ENCODE measurements around the gene FGA.

FGA gene

DNA sequence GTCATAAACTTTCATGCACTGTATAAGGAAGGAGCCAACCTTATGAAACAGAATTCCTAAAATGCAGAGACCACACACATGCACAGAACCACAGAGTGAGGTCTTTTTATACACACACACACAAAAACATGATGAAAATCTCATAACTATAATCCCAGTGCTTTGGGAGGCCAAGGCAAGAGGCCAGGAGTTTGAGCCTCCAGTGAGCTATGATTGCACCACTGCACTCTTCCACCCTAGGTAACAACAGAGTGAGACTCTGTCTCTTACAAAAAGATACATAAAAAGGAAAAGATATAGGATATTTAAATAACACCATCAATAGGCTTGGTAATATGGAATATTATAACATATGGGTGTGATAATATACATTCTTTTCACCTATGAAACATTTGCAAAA is 10.6 kb downstream of the FGA start:
- DNase-seq (ENCODE audit: low read depth in 3 of 3) = no peak

- no peak for DNase-seq (ENCODE audit: low read depth in 3 of 3)
These were observed 11.6 kb downstream of the FGA start for GRCh38 chr4:154578919-154579318.

GRCh38 chr4:154577324-154577723 is 13.2 kb downstream of the FGA start:
- no peak for DNase-seq (ENCODE audit: low read depth in 3 of 3)

- DNase-seq (ENCODE audit: low read depth in 3 of 3) = no peak
These were observed 16.2 kb downstream of the FGA start for GRCh38 chr4:154574311-154574710.

DNA sequence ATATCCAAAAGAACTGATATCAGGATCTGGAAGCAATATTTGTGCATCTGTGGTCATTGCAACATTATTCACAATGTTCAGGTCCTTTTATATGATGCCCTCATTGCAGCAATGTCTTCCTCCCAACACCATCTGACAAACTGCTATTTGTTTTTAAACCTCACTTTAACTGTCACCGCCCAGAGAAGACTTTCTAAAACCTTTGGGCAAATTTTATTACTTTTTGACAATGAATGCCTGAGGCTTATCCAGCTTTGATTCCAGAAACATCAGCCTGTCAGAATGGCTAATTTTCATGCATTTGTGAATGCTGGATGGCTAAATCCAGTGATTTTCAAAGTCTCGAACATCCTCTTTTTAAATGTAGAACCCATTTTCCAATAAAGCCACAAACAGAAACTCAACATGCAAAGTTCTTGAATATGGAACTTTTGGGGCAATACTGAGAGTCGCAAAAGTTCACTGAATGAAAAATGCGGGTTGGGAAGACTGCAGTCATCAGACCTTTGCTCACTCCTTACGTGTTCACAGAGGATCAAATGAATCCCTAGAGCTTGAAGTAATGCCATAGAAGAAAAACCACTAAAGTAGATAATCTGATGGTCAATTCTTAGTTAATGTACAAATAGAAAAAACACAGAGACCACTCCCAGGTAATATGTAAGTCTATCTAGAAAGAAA is 17.2 kb downstream of the FGA start:
- DNase-seq (ENCODE audit: low read depth in 3 of 3) = no peak

- DNase-seq (ENCODE audit: low read depth in 3 of 3) = no peak
These were observed 21.0 kb downstream of the FGA start for GRCh38 chr4:154569584-154569983.

GRCh38 chr4:154569028-154569427 is 21.5 kb downstream of the FGA start:
- DNase-seq (ENCODE audit: low read depth in 3 of 3) = no peak

GRCh38 chr4:154566639-154567204 is 23.8 kb downstream of the FGA start:
- no peak for DNase-seq (ENCODE audit: low read depth in 3 of 3)

DNA sequence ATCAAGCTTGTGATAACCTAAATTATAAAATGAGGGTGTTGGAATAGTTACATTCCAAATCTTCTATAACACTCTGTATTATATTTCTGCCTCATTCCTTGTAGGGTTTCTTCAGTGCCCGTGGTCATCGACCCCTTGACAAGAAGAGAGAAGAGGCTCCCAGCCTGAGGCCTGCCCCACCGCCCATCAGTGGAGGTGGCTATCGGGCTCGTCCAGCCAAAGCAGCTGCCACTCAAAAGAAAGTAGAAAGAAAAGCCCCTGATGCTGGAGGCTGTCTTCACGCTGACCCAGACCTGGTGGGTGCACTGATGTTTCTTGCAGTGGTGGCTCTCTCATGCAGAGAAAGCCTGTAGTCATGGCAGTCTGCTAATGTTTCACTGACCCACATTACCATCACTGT is 24.8 kb downstream of the FGA start:
- DNase-seq (ENCODE audit: low read depth in 3 of 3) = no peak

DNA sequence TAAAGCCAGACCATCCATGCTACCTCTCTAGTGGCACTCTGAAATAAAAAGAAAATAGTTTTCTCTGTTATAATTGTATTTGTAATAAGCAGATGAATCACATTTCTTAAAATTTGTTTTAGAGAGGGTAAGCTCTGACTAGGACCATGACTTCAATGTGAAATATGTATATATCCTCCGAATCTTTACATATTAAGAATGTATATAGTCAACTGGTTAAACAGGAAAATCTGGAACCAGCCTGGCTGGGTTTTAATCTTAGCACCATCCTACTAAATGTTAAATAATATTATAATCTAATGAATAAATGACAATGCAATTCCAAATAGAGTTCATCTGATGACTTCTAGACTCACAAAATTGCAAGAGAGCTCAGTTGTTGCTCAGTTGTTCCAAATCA is 26.2 kb downstream of the FGA start:
- DNase-seq (ENCODE audit: low read depth in 3 of 3) = no peak

GRCh38 chr4:154562697-154563254 is 27.8 kb downstream of the FGA start, which contains the start of gene FGB:
FGB (plus strand) TSS chr4:154563011; CDS start chr4:154563019, 8 bp downstream.
- no peak for DNase-seq (ENCODE audit: low read depth in 3 of 3)

GRCh38 chr4:154560824-154561231 is 29.7 kb downstream of the FGA start:
- DNase-seq (ENCODE audit: low read depth in 3 of 3) = no peak

DNA sequence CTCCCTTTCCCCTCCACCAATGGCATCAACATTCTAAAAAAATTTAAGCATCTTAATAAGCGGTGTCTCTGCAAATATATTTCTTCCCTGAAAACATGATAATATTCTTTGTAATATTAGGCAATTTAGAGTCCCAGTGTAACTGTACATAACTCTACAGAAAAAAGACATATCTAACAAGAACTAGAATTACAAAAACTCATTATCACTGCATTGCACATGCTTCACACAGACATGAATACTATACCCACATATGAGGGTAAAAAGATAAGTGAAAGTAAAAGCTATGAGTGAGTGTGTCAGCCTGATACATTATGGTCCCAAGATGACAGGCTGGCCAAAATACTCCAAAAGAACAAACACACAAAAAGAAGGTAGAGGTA is 30.1 kb downstream of the FGA start:
- DNase-seq (ENCODE audit: low read depth in 3 of 3) = no peak

DNA sequence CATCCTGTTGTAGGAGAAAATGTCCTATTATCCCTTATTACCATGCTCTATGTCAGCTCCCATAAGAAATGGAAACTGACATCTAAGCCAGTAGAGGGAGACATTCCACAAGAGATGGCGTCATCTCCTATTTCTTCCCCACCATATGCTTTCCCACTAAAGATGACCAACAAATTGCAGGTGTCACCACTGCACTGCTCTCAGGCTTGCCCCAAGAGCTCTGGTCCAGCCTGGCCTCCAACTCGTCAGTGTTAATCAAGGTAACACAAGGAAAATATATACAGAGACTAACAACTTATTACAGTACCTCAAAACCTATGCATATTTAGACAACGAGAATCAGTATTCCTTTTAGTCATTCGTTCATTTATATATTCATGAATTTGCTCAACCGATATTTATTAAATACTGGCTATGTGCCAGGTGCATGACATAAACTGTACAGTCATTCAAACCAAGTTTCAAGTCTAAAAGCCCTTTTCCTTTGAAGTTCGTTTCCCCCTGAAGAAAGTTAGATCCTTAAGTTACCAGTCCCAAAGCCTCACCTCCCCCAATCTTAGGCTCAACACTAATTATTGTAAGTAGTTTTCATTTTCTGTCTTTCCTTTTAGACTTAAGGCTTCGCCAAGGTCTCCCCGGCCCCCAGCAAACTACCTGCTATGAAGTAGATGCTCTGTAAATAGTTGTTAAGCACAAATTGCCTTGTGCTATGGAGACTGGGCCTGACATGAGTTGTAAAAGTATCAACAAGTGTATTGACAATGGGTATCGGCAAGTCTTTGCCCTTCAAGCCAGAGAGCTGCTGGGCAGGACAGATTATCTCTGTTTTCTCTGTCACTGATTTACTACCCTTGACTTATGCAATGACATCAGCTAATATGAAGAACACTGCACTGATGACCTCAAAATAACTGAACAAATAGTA is 30.8 kb downstream of the FGA start:
- DNase-seq (ENCODE audit: low read depth in 3 of 3) = no peak

DNA sequence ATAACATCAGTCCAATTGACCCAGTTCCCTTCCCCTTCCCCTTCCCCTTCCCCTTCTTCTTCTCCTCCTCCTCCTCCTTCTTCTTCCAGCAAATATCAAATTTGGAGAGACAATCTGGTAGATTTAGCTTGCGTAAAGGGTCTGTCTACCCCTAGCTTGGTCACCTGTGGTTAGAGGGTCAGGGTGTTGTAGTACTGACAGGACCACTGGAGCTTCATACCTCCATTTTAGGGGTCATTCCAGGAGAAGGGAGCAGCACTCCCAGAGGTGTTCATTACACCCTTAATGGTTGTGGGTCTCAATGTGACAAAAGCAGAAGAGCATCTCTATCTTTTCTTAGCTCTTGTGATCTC is 31.4 kb downstream of the FGA start:
- DNase-seq (ENCODE audit: low read depth in 3 of 3) = no peak

GRCh38 chr4:154551872-154552686 is 38.5 kb downstream of the FGA start:
- peak; percentile 36 to 42 (median 39) for DNase-seq (ENCODE audit: low read depth in 3 of 3)

DNA sequence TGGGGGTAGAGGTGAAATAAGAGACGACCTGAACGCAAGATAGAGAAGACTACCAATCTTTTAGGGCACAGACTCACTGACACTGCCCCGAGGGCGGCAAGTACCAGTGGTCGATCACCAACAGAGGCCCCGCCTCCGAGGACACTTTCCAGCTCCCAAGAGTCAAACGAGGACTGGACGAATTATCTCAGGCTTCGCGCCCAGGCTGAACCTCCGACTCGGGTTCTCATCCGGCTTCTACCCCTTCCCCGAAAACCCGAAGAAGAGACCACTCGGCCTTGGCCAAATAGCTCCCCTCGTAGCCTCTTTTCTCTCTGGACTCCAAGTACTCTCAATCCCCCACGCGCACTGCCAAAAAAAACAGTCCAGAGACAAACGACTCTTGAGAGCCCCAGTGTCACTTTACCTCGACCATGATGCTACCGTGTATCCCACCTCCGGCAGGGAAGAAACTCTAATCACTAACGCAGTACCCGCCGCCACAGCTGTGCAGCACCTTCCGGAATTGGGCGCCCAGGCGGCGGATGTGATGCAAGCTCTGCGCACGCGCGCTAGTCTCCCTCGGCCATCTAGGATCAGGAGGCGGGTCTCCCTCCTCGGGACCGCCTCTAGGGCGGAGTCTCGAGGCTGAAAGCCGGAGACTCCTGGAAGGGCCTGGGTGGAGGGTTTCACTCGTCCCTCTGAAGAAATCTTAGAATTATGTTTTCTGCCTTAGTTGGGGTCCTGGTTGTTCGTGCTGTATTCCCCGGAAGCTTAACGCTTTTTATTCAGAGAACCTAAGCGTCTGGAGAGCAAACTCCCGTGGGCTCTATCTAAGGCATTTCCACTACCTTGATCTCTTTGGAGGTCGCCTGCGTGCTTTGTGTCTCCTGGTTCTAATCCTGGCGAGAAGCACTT is 40.4 kb downstream of the FGA start, which contains the start of gene PLRG1:
TSS of gene PLRG1 (minus strand) at position 507 of the 897 bp plus-strand sequence. CDS start at position 415, 92 bp downstream.
- peak; percentile 93 to 96 (median 94) for DNase-seq (ENCODE audit: low read depth in 3 of 3)

DNA sequence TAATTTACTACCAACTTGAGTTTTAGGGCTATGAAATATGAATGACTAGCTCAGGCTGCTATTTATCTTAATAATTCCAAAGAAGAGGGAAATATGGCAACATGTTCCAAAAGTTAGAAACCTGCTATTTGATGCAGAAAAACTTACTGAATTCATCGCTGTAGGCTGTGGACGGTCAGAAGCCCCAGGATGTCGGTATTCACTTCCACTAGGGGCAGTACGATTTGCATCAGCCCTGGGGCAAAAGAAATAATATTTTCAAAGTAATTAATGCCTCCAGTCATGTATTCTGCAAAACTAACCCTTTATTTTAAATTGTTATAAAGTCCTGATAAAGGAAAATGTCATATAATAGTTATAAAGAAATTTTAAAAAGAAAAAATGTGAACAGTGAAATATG is 44.9 kb downstream of the FGA start:
- DNase-seq (ENCODE audit: low read depth in 3 of 3) = no peak

DNA sequence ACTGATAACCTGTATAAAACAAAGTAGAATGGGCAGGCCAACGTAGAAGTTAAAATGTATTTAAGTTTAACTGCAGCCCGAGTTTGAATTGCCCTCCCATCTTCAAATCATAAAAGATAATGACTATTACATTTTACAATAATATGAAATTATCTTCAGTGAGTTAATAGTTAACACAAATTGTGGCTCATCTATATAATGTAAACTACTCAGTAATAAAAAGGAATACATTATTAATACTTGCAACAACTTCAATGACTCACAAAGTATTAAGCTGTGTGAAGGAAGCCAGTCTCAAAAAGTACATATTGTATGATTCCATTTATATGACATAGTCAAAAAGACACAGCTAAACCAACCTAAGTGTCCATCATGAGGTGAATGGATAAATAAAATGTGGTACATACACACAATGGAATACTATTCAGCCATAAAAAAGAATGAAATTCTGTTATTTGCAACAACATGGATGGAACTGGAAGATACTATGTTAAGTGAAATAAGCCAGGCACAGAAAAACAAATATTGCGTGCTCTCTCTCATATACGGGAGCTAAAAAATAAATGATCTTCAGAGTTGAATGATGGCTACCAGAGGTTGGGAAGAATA is 48.2 kb downstream of the FGA start:
- no peak for DNase-seq (ENCODE audit: low read depth in 3 of 3)

Measured in stimulated activated CD4-positive, alpha-beta T cell treated with anti-CD3 and anti-CD28 coated beads, TNF-alpha, amount 100 ng/mL, for 48 hours (primary cell).